ENCODE measurements around the gene PELI1.

Gene PELI1

GRCh38 chr2:64134813-64135212, 9.4 kb downstream of the PELI1 start:
- TF ChIP-seq, protein P1, sequence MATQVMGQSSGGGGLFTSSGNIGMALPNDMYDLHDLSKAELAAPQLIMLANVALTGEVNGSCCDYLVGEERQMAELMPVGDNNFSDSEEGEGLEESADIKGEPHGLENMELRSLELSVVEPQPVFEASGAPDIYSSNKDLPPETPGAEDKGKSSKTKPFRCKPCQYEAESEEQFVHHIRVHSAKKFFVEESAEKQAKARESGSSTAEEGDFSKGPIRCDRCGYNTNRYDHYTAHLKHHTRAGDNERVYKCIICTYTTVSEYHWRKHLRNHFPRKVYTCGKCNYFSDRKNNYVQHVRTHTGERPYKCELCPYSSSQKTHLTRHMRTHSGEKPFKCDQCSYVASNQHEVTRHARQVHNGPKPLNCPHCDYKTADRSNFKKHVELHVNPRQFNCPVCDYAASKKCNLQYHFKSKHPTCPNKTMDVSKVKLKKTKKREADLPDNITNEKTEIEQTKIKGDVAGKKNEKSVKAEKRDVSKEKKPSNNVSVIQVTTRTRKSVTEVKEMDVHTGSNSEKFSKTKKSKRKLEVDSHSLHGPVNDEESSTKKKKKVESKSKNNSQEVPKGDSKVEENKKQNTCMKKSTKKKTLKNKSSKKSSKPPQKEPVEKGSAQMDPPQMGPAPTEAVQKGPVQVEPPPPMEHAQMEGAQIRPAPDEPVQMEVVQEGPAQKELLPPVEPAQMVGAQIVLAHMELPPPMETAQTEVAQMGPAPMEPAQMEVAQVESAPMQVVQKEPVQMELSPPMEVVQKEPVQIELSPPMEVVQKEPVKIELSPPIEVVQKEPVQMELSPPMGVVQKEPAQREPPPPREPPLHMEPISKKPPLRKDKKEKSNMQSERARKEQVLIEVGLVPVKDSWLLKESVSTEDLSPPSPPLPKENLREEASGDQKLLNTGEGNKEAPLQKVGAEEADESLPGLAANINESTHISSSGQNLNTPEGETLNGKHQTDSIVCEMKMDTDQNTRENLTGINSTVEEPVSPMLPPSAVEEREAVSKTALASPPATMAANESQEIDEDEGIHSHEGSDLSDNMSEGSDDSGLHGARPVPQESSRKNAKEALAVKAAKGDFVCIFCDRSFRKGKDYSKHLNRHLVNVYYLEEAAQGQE (IDR thresholded peaks at IDR 0.05; ENCODE audit: low read depth): no peak

GRCh38 chr2:64133828-64134227, 10.4 kb downstream of the PELI1 start:
- TF ChIP-seq EP300 (IDR thresholded peaks at IDR 0.05; ENCODE audit: borderline replicate concordance) (no peak), YY1 (IDR thresholded peaks at IDR 0.05; ENCODE audit: low read depth) (no peak), EGR1 (IDR thresholded peaks at IDR 0.05) (no peak), TCF12 (IDR thresholded peaks at IDR 0.05; ENCODE audit: low read depth) (no peak)

GRCh38 chr2:64133354-64133753, 10.9 kb downstream of the PELI1 start:
- no peak for TF ChIP-seq EP300 (IDR thresholded peaks at IDR 0.05; ENCODE audit: borderline replicate concordance)
- TF ChIP-seq USF1 (IDR thresholded peaks at IDR 0.05): no peak
- no peak for TF ChIP-seq TCF12 (IDR thresholded peaks at IDR 0.05; ENCODE audit: low read depth)
- no peak for TF ChIP-seq EGR1 (IDR thresholded peaks at IDR 0.05)
- TF ChIP-seq, protein P1 (IDR thresholded peaks at IDR 0.05; ENCODE audit: low read depth): no peak
- no peak for TF ChIP-seq TEAD4 (IDR thresholded peaks at IDR 0.05)

DNA sequence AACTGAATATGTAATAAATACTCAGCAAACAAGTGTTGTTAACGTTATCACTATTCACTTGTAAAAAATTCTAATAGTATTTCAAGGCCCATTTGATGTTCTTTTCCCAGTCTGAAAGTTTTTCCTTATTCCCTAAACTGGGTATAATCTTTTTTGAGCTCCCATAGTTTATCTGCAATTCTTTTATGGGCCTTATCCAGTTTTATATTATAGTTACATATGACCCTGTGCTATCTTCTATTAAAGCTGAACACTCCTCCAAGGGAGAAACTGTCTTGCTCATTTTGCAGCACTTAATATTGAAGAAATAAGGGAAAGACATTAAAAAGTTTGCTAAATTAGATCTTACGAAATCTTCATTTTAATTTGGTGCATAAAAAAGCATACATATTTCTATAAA, 13.9 kb downstream of the PELI1 start:
- no peak for TF ChIP-seq TAF1 (IDR thresholded peaks at IDR 0.05; ENCODE audit: low read depth)
- TF ChIP-seq FOXM1 (IDR thresholded peaks at IDR 0.05; ENCODE audit: borderline replicate concordance, low read depth): no peak
- TF ChIP-seq, protein P1 (IDR thresholded peaks at IDR 0.05; ENCODE audit: low read depth): no peak
- TF ChIP-seq CEBPB (IDR thresholded peaks at IDR 0.05): no peak
- no peak for TF ChIP-seq CREB1 (IDR thresholded peaks at IDR 0.05; ENCODE audit: low read depth)
- no peak for TF ChIP-seq ZBTB7A (IDR thresholded peaks at IDR 0.05; ENCODE audit: low read depth)
- TF ChIP-seq EGR1 (IDR thresholded peaks at IDR 0.05): no peak
- no peak for TF ChIP-seq TEAD4 (IDR thresholded peaks at IDR 0.05)
- no peak for TF ChIP-seq EP300 (IDR thresholded peaks at IDR 0.05; ENCODE audit: borderline replicate concordance)
- TF ChIP-seq USF1 (IDR thresholded peaks at IDR 0.05): no peak
- no peak for TF ChIP-seq NFIC (IDR thresholded peaks at IDR 0.05)
- TF ChIP-seq YY1 (IDR thresholded peaks at IDR 0.05; ENCODE audit: low read depth): no peak
- no peak for TF ChIP-seq TCF12 (IDR thresholded peaks at IDR 0.05; ENCODE audit: low read depth)
- TF ChIP-seq, protein P2, sequence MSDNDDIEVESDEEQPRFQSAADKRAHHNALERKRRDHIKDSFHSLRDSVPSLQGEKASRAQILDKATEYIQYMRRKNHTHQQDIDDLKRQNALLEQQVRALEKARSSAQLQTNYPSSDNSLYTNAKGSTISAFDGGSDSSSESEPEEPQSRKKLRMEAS (IDR thresholded peaks at IDR 0.05): no peak
- no peak for TF ChIP-seq RAD21 (IDR thresholded peaks at IDR 0.05; ENCODE audit: low read depth)

DNA sequence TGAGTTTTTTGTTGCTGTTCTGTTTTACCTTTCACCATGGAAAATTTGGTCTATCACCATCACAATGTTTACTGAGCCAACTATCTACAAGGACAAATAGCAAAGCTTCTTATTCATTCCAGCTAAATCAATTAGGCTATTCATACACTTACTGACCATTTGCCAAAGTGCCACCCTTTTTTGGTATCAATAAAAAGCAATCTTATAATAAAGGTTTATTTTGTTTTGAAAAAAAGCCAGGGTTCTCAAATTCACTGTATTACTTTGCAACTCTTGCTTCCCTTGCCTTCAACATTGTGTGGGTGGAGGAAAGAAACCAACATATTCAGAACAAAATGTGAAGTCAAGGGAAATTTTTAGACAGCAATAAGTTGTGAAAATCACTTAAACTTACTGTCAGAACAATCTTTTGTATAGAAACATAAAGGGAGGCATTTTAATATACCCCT, 15.3 kb downstream of the PELI1 start:
- TF ChIP-seq RAD21 (IDR thresholded peaks at IDR 0.05; ENCODE audit: low read depth) (no peak), YY1 (IDR thresholded peaks at IDR 0.05; ENCODE audit: low read depth) (no peak), EGR1 (IDR thresholded peaks at IDR 0.05) (no peak)

DNA sequence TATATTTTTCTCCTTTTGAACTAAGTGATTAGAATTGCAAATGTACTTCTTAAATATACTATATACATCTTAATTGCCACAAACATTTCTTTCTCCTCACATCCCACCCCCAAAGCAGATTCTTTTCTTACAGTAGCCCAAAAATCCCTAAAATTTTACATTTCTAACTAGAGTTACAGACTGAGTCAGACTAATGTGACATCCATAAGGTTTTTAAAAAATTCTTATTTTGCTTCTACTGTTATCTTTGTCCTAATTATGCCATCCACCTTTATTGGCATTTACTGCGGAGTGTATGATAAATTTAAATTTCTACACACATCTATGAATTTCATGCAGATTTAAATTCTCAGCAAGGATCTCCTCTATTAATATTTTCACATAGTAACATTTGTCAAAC, 15.8 kb downstream of the PELI1 start:
- TF ChIP-seq TEAD4 (IDR thresholded peaks at IDR 0.05) (no peak), ZBTB7A (IDR thresholded peaks at IDR 0.05; ENCODE audit: low read depth) (no peak), TCF12 (IDR thresholded peaks at IDR 0.05; ENCODE audit: low read depth) (no peak), CREB1 (IDR thresholded peaks at IDR 0.05; ENCODE audit: low read depth) (no peak), NFIC (IDR thresholded peaks at IDR 0.05) (no peak), USF1 (IDR thresholded peaks at IDR 0.05) (no peak), YY1 (IDR thresholded peaks at IDR 0.05; ENCODE audit: low read depth) (no peak), EGR1 (IDR thresholded peaks at IDR 0.05) (no peak), TAF1 (IDR thresholded peaks at IDR 0.05; ENCODE audit: low read depth) (no peak), CEBPB (IDR thresholded peaks at IDR 0.05) (no peak), FOXM1 (IDR thresholded peaks at IDR 0.05; ENCODE audit: borderline replicate concordance, low read depth) (no peak), EP300 (IDR thresholded peaks at IDR 0.05; ENCODE audit: borderline replicate concordance) (no peak), RAD21 (IDR thresholded peaks at IDR 0.05; ENCODE audit: low read depth) (no peak)
- TF ChIP-seq, protein P1 (IDR thresholded peaks at IDR 0.05; ENCODE audit: low read depth): no peak
- TF ChIP-seq, protein P2 (IDR thresholded peaks at IDR 0.05): no peak

All from Ishikawa (cell line).